GM18909 (cell line): ENCODE measurements around the gene PTPN7.
"Not testable (repeated sequence)": the region's sequence is repeated elsewhere in the genome, so short reads cannot be mapped to it uniquely, and the experiment has no call there.

Source experiments
- ATAC-seq: cut with Tn5 transposase; IDR thresholded peaks from one replicate; pipeline ENCODE4 v1.9.1; 2021; ENCODE audit warnings: mild to moderate bottlenecking; ENCODE audit not compliant: unreplicated experiment, poor library complexity

The PTPN7 gene

DNA sequence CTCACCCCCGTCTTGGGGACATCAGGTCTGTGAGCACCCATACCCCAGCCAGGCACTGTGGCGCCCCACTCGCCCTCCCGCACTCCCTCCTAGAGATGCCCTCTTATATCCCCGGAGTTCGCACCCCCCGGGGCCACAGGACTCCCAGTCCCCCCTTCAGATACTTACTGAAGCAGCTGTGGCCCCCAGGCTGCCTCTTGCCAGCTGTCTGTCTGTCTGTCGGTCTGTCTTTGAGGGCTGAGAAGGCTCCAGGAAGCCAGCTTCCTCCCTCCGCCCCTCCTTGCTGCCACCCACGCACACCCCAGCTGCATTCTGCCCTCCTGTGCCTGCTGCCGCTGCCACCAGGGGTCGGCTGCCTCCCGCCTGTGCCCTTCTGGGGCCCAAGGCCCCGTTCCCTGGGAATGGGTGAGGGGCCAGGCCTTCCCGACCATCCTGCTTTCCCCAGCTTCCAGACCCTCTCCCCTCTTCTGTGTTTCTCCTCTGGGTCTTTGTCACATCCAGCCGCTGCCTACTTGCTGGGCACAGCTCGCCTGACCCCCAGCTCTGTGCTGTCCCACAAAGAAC is at the start of gene PTPN7:
PTPN7 (minus strand) TSS at position 226 of the 564 bp plus-strand sequence. CDS start 1,200 bp downstream, outside the sequence.
- peak; percentile 61 for ATAC-seq

GRCh38 chr1:202208351-202208857 is 48.0 kb upstream of the PTPN7 start:
- ATAC-seq = no peak

GRCh38 chr1:202207292-202207691 is 46.9 kb upstream of the PTPN7 start:
- ATAC-seq = no peak

DNA sequence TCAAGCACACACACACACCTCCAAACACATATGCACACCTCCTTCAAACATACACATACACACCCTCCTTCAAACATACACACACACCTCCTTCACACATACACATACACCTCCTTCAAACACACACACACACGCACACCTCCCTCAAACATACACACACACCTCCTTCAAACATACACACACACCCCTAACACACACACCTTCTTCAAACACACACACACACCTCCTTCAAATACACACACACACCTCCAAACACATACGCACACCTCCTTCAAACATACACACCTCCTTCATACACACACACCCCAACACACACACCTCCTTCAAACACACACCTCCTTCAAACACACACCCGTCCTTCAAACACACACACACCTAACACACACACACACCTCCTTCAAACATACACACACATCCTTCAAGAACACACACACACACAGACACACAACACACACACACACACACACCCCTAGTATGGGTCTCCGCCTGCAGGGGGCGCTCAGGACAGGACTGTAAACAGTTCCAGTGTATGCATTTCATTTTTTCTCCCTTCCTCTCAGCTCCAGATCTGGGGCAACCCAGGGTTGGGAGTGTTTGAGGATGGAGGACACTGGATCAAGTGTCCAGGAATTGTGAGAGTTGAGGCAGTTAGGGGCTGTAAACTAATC is 45.3 kb upstream of the PTPN7 start:
- ATAC-seq = no peak

GRCh38 chr1:202204065-202204464 is 43.7 kb upstream of the PTPN7 start:
- no peak for ATAC-seq

DNA sequence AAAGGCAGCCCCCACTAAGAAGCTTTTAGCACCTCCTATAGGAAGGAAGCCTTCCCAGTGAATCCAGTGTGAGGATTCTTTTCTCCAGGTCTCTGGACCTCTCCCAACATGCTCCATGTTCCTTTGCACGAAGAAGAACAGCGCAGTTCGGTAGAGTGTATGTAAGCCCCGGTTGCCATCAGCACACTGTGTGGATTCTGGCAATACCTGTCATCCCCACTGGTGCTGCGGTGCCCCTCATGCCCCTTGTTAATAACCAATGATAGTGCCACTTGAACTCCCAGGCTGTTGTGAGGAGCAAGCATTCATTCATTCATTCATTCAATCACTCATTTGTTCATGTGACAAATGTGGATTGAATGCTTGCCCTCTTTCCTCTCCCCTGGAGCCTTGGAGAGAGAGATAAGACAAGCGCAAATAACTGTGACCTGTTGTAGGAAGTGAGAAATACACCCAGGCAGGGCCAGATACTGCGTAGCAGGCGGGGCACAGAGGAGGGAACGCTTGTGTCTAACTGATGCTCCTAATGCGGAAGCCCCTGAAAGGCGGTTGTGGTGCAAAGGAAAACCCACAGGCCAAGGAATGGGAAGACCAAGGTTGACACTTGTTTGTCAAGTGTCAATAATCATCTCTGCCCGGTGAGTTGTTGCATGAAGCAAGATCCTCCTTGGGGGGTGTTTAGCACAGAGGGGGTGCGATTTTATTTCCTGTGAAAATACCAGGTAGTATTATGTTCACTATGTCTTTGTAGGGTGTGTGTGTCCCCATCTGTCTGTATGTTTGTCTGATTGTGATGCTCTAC is 43.0 kb upstream of the PTPN7 start:
- no peak for ATAC-seq

- ATAC-seq = no peak
Measured at GRCh38 chr1:202202500-202203168, 42.2 kb upstream of the PTPN7 start.

- ATAC-seq = no peak
Measured at GRCh38 chr1:202201971-202202370, 41.6 kb upstream of the PTPN7 start.

DNA sequence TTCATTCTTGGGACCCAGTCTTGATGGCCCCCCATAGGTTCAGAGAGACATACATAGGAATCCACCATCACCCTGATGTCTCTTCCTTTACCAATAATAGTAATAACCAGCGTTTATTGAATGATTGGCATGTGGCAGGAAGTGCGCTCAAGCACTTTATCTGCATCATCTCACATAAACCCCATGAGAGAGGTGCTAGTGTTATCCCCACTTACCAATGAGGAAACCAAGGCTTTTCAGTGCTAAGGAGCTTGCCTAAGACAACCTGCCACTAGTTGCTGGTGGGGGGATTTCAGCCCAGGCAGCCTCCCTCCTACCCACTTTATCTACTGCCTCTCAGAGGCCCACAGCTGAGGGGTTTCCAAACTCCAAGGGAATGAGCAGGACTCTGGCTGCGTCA is 40.9 kb upstream of the PTPN7 start:
- no peak for ATAC-seq

- ATAC-seq = no peak
Measured at GRCh38 chr1:202200669-202201068, 40.3 kb upstream of the PTPN7 start.

- ATAC-seq = no peak
Measured at GRCh38 chr1:202200112-202200548, 39.7 kb upstream of the PTPN7 start.

- no peak for ATAC-seq
Measured at GRCh38 chr1:202199040-202199889, 38.9 kb upstream of the PTPN7 start.

DNA sequence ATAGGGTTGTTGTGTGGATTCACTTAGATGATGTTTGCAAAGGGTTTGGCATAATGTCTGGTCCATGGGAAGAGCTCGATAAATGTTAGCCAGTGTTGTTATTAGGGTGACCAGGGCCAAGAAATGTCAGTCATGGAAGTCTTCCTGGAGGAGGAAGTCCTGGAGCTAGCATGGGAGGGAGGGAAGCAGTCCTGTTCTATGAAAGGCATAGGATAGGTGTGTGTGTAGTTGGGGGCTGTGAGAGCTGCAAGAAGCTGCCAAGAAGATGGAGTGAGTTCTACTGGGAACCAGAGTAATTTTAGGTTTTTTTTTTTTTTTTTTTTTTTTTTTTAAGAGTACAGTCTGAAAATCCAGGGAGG is 37.9 kb upstream of the PTPN7 start:
- ATAC-seq = no peak

GRCh38 chr1:202197653-202198365 is 37.4 kb upstream of the PTPN7 start:
- no peak for ATAC-seq

DNA sequence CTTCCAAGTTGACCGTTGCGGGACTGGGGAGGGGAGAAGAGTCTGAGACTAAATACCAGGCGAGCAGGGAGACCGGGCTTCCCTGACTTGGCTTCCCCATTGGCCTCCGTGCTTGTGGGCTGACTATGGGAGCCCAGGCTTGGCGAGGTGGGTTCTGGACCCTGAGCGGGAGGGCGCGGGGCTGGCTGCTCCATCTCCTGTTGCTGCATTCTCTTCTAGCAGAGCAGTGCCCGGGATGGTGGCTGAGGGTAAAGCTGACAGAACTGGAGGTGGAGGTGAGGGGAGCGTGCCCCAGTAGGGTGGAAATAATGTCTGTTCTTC is 33.9 kb upstream of the PTPN7 start:
- ATAC-seq = no peak

DNA sequence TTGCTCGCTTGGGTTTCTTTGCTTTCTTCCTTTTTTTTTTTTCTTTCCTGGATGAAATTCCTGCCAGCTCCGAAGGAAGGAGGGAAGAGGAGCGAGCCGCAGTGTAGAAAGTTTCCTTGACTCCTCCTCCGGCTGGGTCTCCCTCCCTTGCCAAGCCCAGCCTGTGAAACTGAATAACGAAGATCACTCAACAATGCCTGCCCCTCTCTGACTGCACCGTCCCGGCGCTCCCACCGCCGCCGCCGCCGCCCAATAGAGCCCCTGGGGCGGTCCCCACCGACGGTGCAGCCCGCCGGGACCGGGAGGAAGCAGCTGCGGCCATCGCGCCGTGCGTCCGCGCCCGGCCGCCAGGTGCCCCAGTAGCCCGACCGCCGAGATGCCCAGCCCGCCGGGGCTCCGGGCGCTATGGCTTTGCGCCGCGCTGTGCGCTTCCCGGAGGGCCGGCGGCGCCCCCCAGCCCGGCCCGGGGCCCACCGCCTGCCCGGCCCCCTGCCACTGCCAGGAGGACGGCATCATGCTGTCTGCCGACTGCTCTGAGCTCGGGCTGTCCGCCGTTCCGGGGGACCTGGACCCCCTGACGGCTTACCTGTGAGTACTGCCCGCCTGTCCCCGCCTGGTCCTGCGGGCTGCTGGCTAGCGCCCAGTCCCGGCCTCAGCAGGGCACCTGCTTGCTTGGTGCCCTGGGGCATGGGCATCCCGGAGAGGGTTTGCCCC is 33.4 kb upstream of the PTPN7 start, which contains the start of gene LGR6:
LGR6 (plus strand) TSS at position 186 of the 714 bp plus-strand sequence; CDS start at position 377, 191 bp downstream.
- ATAC-seq = no peak

DNA sequence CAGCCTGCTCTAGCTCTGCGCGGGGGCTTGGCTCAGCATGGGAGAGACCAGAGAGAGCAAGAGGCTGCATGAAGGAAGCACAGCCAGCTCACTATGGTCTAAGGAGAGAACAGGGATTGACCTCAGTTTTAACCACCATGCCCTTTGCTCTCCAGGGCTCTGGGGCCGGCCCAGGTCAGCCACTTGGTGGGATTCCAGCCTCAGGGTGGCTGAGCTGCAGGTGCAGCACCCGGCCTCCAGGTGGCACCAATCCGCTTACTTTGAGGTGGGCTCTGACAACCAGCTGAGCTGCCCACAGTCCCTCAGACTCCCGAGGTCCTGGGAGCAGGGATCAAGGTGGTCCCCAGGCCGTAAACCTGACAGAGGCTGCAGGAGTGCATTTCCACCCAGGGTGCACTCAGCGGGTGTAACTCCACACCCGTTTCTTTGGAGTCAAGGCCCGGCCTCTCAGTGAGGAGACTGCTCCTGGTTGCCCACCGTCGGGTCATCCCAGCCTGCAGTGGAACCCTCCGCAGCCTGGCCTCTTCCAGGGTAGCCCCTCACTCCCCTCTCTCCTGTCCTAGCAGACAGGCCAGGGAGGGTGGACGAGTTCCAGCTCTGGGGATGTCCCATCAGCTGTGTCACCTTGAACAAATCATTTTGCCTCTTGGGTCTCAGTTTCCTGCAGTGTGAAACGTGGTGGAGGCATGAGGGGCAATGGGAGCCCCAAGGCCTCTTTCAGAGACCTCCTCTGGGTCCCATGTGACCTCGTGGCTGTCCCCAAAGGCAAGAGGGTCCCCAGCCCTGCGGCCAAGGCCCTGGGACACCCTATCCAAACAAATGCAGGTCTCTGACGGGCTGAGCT is 32.6 kb upstream of the PTPN7 start:
- ATAC-seq = peak; percentile 46

- not testable (repeated sequence) for ATAC-seq
Measured at GRCh38 chr1:202191391-202191790, 31.0 kb upstream of the PTPN7 start.
